ENCODE measurements around the gene CEP295NL.
"Not testable (repeated sequence)": the region's sequence is repeated elsewhere in the genome, so short reads cannot be mapped to it uniquely, and the experiment has no call there.

DNA sequence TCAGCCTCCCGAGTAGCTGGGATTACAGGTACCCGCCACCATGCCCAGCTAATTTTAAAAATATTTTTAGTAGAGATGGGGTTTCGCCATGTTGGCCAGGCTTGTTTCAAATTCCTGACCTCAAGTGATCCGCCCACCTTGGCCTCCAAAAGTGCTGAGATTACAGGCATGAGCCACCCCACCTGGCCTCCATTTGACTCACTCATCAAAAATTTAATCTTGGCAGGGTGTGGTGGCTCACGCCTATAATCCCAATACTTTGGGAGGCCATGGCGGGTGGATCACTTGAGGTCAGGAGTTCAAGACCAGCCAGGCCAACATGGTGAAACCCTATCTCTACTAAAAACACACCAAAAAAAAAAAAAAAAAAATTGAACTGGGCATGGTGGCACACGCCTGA lies 8.5 kb upstream of the CEP295NL start:
- TF ChIP-seq EZH2 (IDR thresholded peaks at IDR 0.05; ENCODE audit: insufficient read depth, low read length); CTCF (IDR thresholded peaks at IDR 0.05; ENCODE audit: insufficient read depth, low read depth, low read length): not testable (repeated sequence)
